Neuronal stem cell (in vitro differentiated cells): ENCODE results near the gene DMRTA1.

Source experiments
- DNase-seq: peaks from one replicate; pipeline ENCODE4 v3.0.0-alpha.2; 2013; ENCODE audit warnings: low spot score
- H2AFZ ChIP-seq: one replicate; pipeline ENCODE4 v1.6.1; 2013; ENCODE audit warnings: mild to moderate bottlenecking, low read length, inconsistent platforms
- H2AK5ac ChIP-seq: 2 replicates; pipeline ENCODE4 v1.6.1; 2013; ENCODE audit warnings: low read depth, mild to moderate bottlenecking, inconsistent platforms, low read length, moderate library complexity, mixed read lengths
- H2BK120ac ChIP-seq: 2 replicates; pipeline ENCODE4 v1.6.1; 2013; ENCODE audit warnings: low read depth, mild to moderate bottlenecking, inconsistent platforms, low read length, moderate library complexity, mixed read lengths
- H2BK12ac ChIP-seq: one replicate; pipeline ENCODE4 v1.6.1; 2013; ENCODE audit warnings: low read length, inconsistent platforms
- H2BK15ac ChIP-seq: 2 replicates; pipeline ENCODE4 v1.6.1; 2013; ENCODE audit warnings: mild to moderate bottlenecking, low read length, inconsistent platforms, mixed read lengths
- H2BK5ac ChIP-seq: one replicate; pipeline ENCODE4 v1.6.1; 2013; ENCODE audit warnings: inconsistent platforms, mild to moderate bottlenecking, low read length, moderate library complexity
- H3K14ac ChIP-seq: one replicate; pipeline ENCODE4 v1.6.1; 2013; ENCODE audit warnings: low read length, inconsistent platforms
- H3K18ac ChIP-seq: 2 replicates; pipeline ENCODE4 v1.6.1; 2013; ENCODE audit warnings: low read length, inconsistent platforms
- H3K23ac ChIP-seq: 2 replicates; pipeline ENCODE4 v1.6.1; 2013; ENCODE audit warnings: low read depth, mild to moderate bottlenecking, mixed read lengths, low read length, inconsistent platforms; ENCODE audit not compliant: poor library complexity
- H3K27ac ChIP-seq: replicated peaks from 3 replicates; pipeline ENCODE4 v1.5.1; 2013; ENCODE audit warnings: low read length, inconsistent platforms
- H3K27me3 ChIP-seq, 3 experiments: 2 replicates each; pipeline ENCODE4 v1.6.1; 2013; ENCODE audit warnings: low read length in 3 of 3, mild to moderate bottlenecking in 2 of 3, inconsistent platforms in 1 of 3, low read depth in 1 of 3, mixed read lengths in 1 of 3, moderate library complexity in 1 of 3; ENCODE audit not compliant: control insufficient read depth in 3 of 3, insufficient read depth in 3 of 3
- H3K36me3 ChIP-seq, 2 donors: replicated peaks in 1 of 2; 2 replicates each; pipeline ENCODE4 v1.6.1; 2013; ENCODE audit warnings: low read length in 2 of 2; ENCODE audit not compliant: control insufficient read depth in 2 of 2, insufficient read depth in 2 of 2
- H3K4ac ChIP-seq: 2 replicates; pipeline ENCODE4 v1.6.1; 2013; ENCODE audit warnings: inconsistent platforms, mild to moderate bottlenecking, low read length, moderate library complexity
- H3K4me1 ChIP-seq, 2 donors: 1 replicate in 1 of 2; 2 replicates in 1 of 2; pipeline ENCODE4 v1.6.1; 2013; ENCODE audit warnings: low read length in 2 of 2, low read depth in 1 of 2; ENCODE audit not compliant: control insufficient read depth in 2 of 2, insufficient read depth in 1 of 2
- H3K4me2 ChIP-seq: one replicate; pipeline ENCODE4 v1.6.1; 2013; ENCODE audit warnings: mild to moderate bottlenecking, low read length, inconsistent platforms; ENCODE audit not compliant: insufficient read depth, poor library complexity, severe bottlenecking
- H3K4me3 ChIP-seq, 2 donors: 2 replicates each; pipeline ENCODE4 v1.5.1; 2013; ENCODE audit warnings: low read length in 2 of 2, mild to moderate bottlenecking in 2 of 2, inconsistent platforms in 1 of 2, moderate library complexity in 1 of 2
- H3K79me1 ChIP-seq: one replicate; pipeline ENCODE4 v1.6.1; 2013; ENCODE audit warnings: low read depth, mild to moderate bottlenecking, inconsistent platforms, low read length, moderate library complexity
- H3K9ac ChIP-seq: one replicate; pipeline ENCODE4 v1.6.1; 2013; ENCODE audit warnings: mild to moderate bottlenecking, low read depth, low read length, inconsistent platforms; ENCODE audit not compliant: poor library complexity
- H3K9me3 ChIP-seq, 2 donors: replicated peaks in 1 of 2; 2 replicates each; pipeline versions ENCODE3 to v1.6.1; 2013; ENCODE audit warnings: low read length in 2 of 2, mild to moderate bottlenecking in 2 of 2, inconsistent platforms in 1 of 2, low read depth in 1 of 2, mixed read lengths in 1 of 2, moderate library complexity in 1 of 2; ENCODE audit not compliant: control insufficient read depth in 2 of 2, insufficient read depth in 1 of 2
- H4K8ac ChIP-seq: one replicate; pipeline ENCODE4 v1.6.1; 2013; ENCODE audit warnings: low read depth, mild to moderate bottlenecking, inconsistent platforms, low read length, moderate library complexity
- H4K91ac ChIP-seq: one replicate; pipeline ENCODE4 v1.6.1; 2013; ENCODE audit warnings: low read length, low read depth, mild to moderate bottlenecking, inconsistent platforms; ENCODE audit not compliant: poor library complexity
- WGBS, 2 donors: extraction: QIAGEN DNeasy Blood & Tissue Kit; methylation state at CpG; one replicate each; pipeline ENCODE4 v1.1.7; 2013; ENCODE audit warnings: missing lambda C conversion rate in 2 of 2, mixed read lengths in 1 of 2; ENCODE audit not compliant: insufficient read length in 2 of 2, insufficient replicate concordance in 1 of 2; ENCODE audit errors: extremely low coverage in 2 of 2; 5-methylcytosine and 5-hydroxymethylcytosine counted together

DMRTA1 gene

DNA sequence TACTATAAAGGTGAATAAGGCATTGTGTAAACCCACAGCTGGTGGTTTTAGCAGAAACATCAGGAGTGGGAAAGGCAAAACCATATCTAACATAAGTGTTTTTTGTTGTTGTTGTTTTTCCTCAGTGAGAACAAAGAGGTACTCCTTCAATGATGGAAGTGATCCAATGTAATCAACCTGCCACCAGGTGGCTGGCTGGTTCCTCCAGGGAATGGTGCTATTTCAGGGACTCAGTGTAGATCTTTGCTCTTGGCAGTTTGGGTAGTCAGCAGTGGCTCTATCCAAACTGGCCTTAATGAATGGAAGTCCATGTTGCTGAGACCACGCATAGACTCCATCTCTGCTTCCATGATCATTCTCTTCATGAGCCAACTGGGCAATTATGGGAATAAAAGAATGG lies 10.8 kb downstream of the DMRTA1 start:
- no peak overlapping the region for H2BK15ac ChIP-seq
- no peaks in the 10 kb centered on the region for H3K4me1 ChIP-seq
- H3K14ac ChIP-seq = no peak overlapping the region

DNA sequence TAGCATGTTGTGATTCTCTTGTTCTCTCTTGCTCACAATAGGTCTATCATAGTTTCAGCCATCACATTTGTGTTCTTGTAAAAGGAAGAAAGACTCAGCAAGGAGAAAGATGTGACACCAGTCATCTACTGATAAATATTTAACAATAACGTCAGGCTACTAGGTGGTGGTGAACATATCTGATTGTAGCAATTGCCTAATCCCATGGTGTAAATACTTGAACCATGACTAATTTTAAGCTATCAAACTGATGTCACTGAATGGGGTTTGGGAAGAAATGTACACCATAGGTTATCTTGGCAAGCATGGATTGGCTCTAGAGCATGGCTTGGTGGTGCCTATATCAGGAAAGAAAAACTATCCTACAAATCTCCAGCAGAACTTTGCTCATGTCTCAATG lies 16.6 kb downstream of the DMRTA1 start:
- H3K18ac ChIP-seq = no peak overlapping the region
- H2BK5ac ChIP-seq = no peak overlapping the region
- no peak overlapping the region for H3K4ac ChIP-seq
- H3K4me2 ChIP-seq = no peak overlapping the region
- DNase-seq = no peak
- no peaks in the 10 kb centered on the region for H3K27me3 ChIP-seq
- no peak overlapping the region for H2BK120ac ChIP-seq
- H3K9me3 ChIP-seq = no peaks in the 10 kb centered on the region
- no peak overlapping the region for H3K9ac ChIP-seq
- no peaks in the 10 kb centered on the region for H3K79me1 ChIP-seq
- H4K91ac ChIP-seq = no peak overlapping the region
- no peaks in the 10 kb centered on the region for H3K36me3 ChIP-seq
- no peak overlapping the region for H2AFZ ChIP-seq
- no CpG with 5 or more reads among the region's 1 CpG for WGBS, 2 donors
- H2BK12ac ChIP-seq = no peak overlapping the region
- no peak overlapping the region for H3K23ac ChIP-seq
- H2AK5ac ChIP-seq = no peak overlapping the region
- H3K14ac ChIP-seq = no peak overlapping the region
- H2BK15ac ChIP-seq = no peak overlapping the region
- H4K8ac ChIP-seq = no peak overlapping the region
- H3K4me1 ChIP-seq = no peaks in the 10 kb centered on the region
- no peak overlapping the region for H3K4me3 ChIP-seq
- H3K27ac ChIP-seq = no peak overlapping the region

More for the DNA sequence above, 10.8 kb downstream of the DMRTA1 start:
- H2AFZ ChIP-seq = no peak overlapping the region
- no peak overlapping the region for H3K4ac ChIP-seq
- no peak overlapping the region for H4K8ac ChIP-seq
- H3K79me1 ChIP-seq = no peaks in the 10 kb centered on the region
- no peak overlapping the region for H2BK120ac ChIP-seq
- H3K18ac ChIP-seq = no peak overlapping the region
- no peaks in the 10 kb centered on the region for H3K36me3 ChIP-seq
- no peak overlapping the region for H3K4me3 ChIP-seq
- H2BK12ac ChIP-seq = no peak overlapping the region
- no peaks in the 10 kb centered on the region for H3K27me3 ChIP-seq
- H2AK5ac ChIP-seq = no peak overlapping the region
- no peak overlapping the region for H4K91ac ChIP-seq
- no peak overlapping the region for H3K23ac ChIP-seq
- no peak overlapping the region for H3K4me2 ChIP-seq
- no peak for DNase-seq
- H3K9me3 ChIP-seq = peaks cover 0 to 2% of the 10 kb centered on the region in 2 donors
- no peak overlapping the region for H2BK5ac ChIP-seq
- no peak overlapping the region for H3K27ac ChIP-seq
- no CpG with 5 or more reads among the region's 1 CpG for WGBS, 2 donors
- H3K9ac ChIP-seq = no peak overlapping the region

DNA sequence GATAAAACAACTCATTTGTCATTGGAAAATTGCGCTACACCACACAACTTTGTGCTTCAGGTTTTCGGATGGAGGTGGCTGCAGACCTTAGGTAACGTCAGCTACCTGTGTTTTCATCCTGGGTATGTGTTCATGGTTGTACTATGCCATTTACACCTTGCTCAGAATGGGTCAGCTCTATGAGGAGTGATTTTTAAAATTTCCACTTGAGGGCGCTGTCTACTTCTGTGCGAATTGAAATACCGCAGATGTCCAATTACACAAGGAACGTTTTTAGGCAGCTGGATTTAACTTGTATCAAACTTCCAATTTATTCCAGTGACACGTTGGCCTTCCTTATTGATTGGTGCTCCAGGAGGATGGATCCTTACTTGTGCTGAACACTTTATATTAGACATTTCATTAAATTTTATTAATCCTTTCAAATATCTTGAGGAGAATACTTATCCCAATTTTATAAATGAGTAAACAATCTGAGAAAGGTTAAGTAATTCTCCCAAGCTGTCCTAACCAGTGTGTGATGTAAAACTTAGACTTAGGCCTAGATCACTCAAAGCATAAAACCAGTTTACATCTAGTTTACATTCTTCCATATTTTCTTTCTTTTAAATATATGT lies 23.4 kb downstream of the DMRTA1 start:
- Histone ChIP-seq H3K36me3 (no peaks in the 10 kb centered on the region), H3K79me1 (no peaks in the 10 kb centered on the region), H2BK120ac (no peak overlapping the region), H3K27me3 (no peaks in the 10 kb centered on the region), H2BK12ac (no peak overlapping the region), H3K27ac (no peak overlapping the region), H3K18ac (no peak overlapping the region), H3K9me3 (no peaks in the 10 kb centered on the region), H3K4me3 (no peak overlapping the region), H3K4me2 (no peak overlapping the region), H3K14ac (no peak overlapping the region), H2BK5ac (no peak overlapping the region), H3K9ac (no peak overlapping the region), H3K4me1 (peaks cover 0 to 1% of the 10 kb centered on the region in 2 donors), H4K91ac (no peak overlapping the region), H2AFZ (no peak overlapping the region), H2BK15ac (no peak overlapping the region), H3K4ac (no peak overlapping the region), H4K8ac (no peak overlapping the region), H3K23ac (no peak overlapping the region), H2AK5ac (no peak overlapping the region)
- peak; percentile 57 for DNase-seq
- no CpG with 5 or more reads among the region's 8 CpGs for WGBS, 2 donors

DNA sequence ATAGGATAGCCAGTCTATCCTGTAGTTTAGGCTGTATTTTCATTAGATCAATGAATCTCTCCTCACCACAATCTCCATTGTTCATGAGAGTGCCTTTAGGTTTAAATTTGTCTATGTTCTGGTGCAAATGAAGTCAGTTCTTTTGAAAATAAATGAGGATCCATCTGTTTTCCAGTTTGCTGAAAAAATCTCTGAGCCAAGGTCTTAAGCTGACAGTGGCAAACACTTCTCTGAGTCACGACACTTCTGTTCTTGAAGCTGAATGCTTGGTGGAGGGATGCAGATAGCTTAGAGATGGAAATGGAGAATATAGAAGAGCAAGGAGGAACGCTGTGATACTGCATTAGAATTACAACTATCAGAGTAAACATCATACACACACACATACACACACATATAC lies 34.9 kb downstream of the DMRTA1 start:
- H3K4me3 ChIP-seq = no peak overlapping the region
- no peak overlapping the region for H2AFZ ChIP-seq
- no peak overlapping the region for H3K9ac ChIP-seq
- no peak overlapping the region for H4K8ac ChIP-seq
- H3K4me1 ChIP-seq = peaks cover 0 to 2% of the 10 kb centered on the region in 2 donors
- no peak for DNase-seq
- no peak overlapping the region for H3K4me2 ChIP-seq
- H3K9me3 ChIP-seq = peaks cover 0 to 2% of the 10 kb centered on the region in 2 donors
- no peak overlapping the region for H2BK120ac ChIP-seq
- no peak overlapping the region for H2BK5ac ChIP-seq
- no peaks in the 10 kb centered on the region for H3K27me3 ChIP-seq
- H3K4ac ChIP-seq = no peak overlapping the region
- no peak overlapping the region for H2BK12ac ChIP-seq
- no peak overlapping the region for H3K23ac ChIP-seq
- no peak overlapping the region for H3K18ac ChIP-seq
- H3K79me1 ChIP-seq = no peaks in the 10 kb centered on the region
- no peak overlapping the region for H4K91ac ChIP-seq
- H3K14ac ChIP-seq = no peak overlapping the region
- no peak overlapping the region for H2AK5ac ChIP-seq
- no CpG with 5 or more reads among the region's 2 CpGs for WGBS, 2 donors
- no peaks in the 10 kb centered on the region for H3K36me3 ChIP-seq
- no peak overlapping the region for H3K27ac ChIP-seq
- H2BK15ac ChIP-seq = no peak overlapping the region
